Endothelial cell of umbilical vein (primary cell): Measurements from ENCODE around the gene SELENOH. TPM values are rescaled to one million over a fixed set of nuclear protein-coding genes. Genes with fewer than 3 reads are reported as not detected.
A peak's percentile ranks its signal among the peaks of the same experiment; 100 is the strongest.
"Not testable (repeated sequence)": the region's sequence is repeated elsewhere in the genome, so short reads cannot be mapped to it uniquely, and the experiment has no call there.

Experiments
- BruUV-seq: library from RNA; stranded (reverse); fragments of 400-500 nt; replicated peaks from 2 replicates; lab custom pipeline; 2021; lab: Mats Ljungman, UMichigan
- CTCF ChIA-PET: fragments of 300-600, 350-600 bp; sonication (Branson Sonifier 250); formaldehyde crosslinking; loops from one replicate; lab custom pipeline; 2021; ENCODE audit warnings: antibody characterized with exemption, inconsistent platforms; lab: Charles Lee
- POLR2A ChIA-PET: fragments of 300-600, 350-600 bp; sonication (Branson Sonifier 250); formaldehyde crosslinking; loops from one replicate; lab custom pipeline; 2021; ENCODE audit warnings: antibody characterized with exemption, inconsistent platforms; lab: Charles Lee
- DNase-seq: peaks from one replicate; pipeline ENCODE4 v3.0.0-alpha.2; 2011; ENCODE audit warnings: low read depth, low spot score
- FAIRE-seq: peaks from 2 replicates; lab custom pipeline; 2011; peaks lifted over from hg19 to GRCh38; lab: Jason Lieb, UNC
- H2AFZ ChIP-seq: 2 replicates; pipeline ENCODE4 v1.6.0; 2012; ENCODE audit warnings: low read depth, low read length, control low read depth, inconsistent platforms
- H3K27ac ChIP-seq: 2 replicates; pipeline ENCODE4 v1.5.1; 2011; ENCODE audit warnings: low read depth, mild to moderate bottlenecking, control low read depth, low read length, moderate library complexity; ENCODE audit not compliant: insufficient read depth
- H3K27me3 ChIP-seq, 2 experiments: 2 replicates each; pipeline versions ENCODE4 v1.6.0 to v1.6.1; 2011; ENCODE audit warnings: low read length in 2 of 2, mixed read lengths in 1 of 2; ENCODE audit not compliant: control insufficient read depth in 2 of 2, insufficient read depth in 2 of 2
- H3K36me3 ChIP-seq, 2 experiments: 2 replicates in 1 of 2; 3 replicates in 1 of 2; pipeline ENCODE4 v1.5.1; 2011; ENCODE audit warnings: low read length in 2 of 2, mild to moderate bottlenecking in 1 of 2, moderate library complexity in 1 of 2; ENCODE audit not compliant: control insufficient read depth in 2 of 2, insufficient read depth in 2 of 2; ENCODE audit errors: extremely low read depth in 1 of 2
- H3K4me1 ChIP-seq: 3 replicates; pipeline ENCODE4 v1.5.1; 2011; ENCODE audit warnings: mild to moderate bottlenecking, low read length; ENCODE audit not compliant: control insufficient read depth, insufficient read depth; ENCODE audit errors: extremely low read depth
- H3K4me2 ChIP-seq: 2 replicates; pipeline ENCODE4 v1.6.1; 2011; ENCODE audit warnings: low read length, control low read depth, mixed read lengths; ENCODE audit not compliant: insufficient read depth
- H3K4me3 ChIP-seq, 3 experiments: fragments of 200-600 bp in 1 of 3; sonication (generic), shearing (Covaris generic) in 1 of 3; replicated peaks in 1 of 3; 2 replicates each; pipeline ENCODE4 v1.5.1; 2011 to 2016; ENCODE audit warnings: control low read depth in 3 of 3, low read length in 3 of 3, mild to moderate bottlenecking in 2 of 3, inconsistent platforms in 1 of 3, low read depth in 1 of 3, moderate library complexity in 1 of 3; ENCODE audit not compliant: insufficient read depth in 1 of 3
- H3K79me2 ChIP-seq: 2 replicates; pipeline ENCODE4 v1.6.0; 2012; ENCODE audit warnings: low read length, inconsistent platforms; ENCODE audit not compliant: control insufficient read depth, insufficient read depth
- H3K9ac ChIP-seq: replicated peaks from 2 replicates; pipeline ENCODE3; 2011; ENCODE audit warnings: low read length, control low read depth; ENCODE audit not compliant: insufficient read depth; ENCODE audit errors: extremely low read depth
- H3K9me1 ChIP-seq: replicated peaks from 3 replicates; pipeline ENCODE4 v1.6.0; 2011; ENCODE audit warnings: mild to moderate bottlenecking, low read length; ENCODE audit not compliant: control insufficient read depth, insufficient read depth; ENCODE audit errors: extremely low read depth
- H3K9me3 ChIP-seq: replicated peaks from 2 replicates; pipeline ENCODE4 v1.5.1; 2012; ENCODE audit warnings: low read length, inconsistent platforms; ENCODE audit not compliant: control insufficient read depth, insufficient read depth
- H4K20me1 ChIP-seq: replicated peaks from 2 replicates; pipeline ENCODE3; 2011; ENCODE audit warnings: mild to moderate bottlenecking, low read length; ENCODE audit not compliant: control insufficient read depth, insufficient read depth; ENCODE audit errors: extremely low read depth
- EZH2 ChIP-seq: IDR thresholded peaks from 2 replicates; pipeline ENCODE4 v1.6.1; 2012; ENCODE audit warnings: borderline replicate concordance, low read depth, mild to moderate bottlenecking, moderate library complexity, low read length, inconsistent platforms; ENCODE audit not compliant: severe bottlenecking
- FOS ChIP-seq: IDR thresholded peaks from 2 replicates; pipeline ENCODE4 v1.6.1; 2011; ENCODE audit warnings: mild to moderate bottlenecking, low read length, moderate library complexity, borderline replicate concordance; ENCODE audit not compliant: insufficient read depth
- GATA2 ChIP-seq: IDR thresholded peaks from 2 replicates; pipeline ENCODE4 v1.7.0; 2011; ENCODE audit warnings: low read depth, mild to moderate bottlenecking, moderate library complexity, mixed read lengths, low read length; ENCODE audit not compliant: insufficient read length, insufficient read depth
- JUN ChIP-seq: IDR thresholded peaks from 2 replicates; pipeline ENCODE4 v1.6.1; 2011; ENCODE audit warnings: borderline replicate concordance, low read depth; ENCODE audit not compliant: insufficient read length, insufficient read depth
- MYC ChIP-seq: IDR thresholded peaks from one replicate; pipeline ENCODE4 v1.6.1; 2011; ENCODE audit warnings: mild to moderate bottlenecking, low read depth, low read length
- POLR2A ChIP-seq: IDR thresholded peaks from 2 replicates; pipeline ENCODE4 v1.6.1; 2012; ENCODE audit warnings: low read depth, mild to moderate bottlenecking, control low read depth, low read length
- POLR2AphosphoS5 ChIP-seq: IDR thresholded peaks from 2 replicates; pipeline ENCODE4 v1.6.1; 2012; ENCODE audit warnings: low read depth, mild to moderate bottlenecking, control low read depth, low read length, moderate library complexity; ENCODE audit not compliant: insufficient read depth
- dilution Hi-C: fragments of 300-500 bp; cut with MboI; formaldehyde crosslinking; loops from one replicate; pipeline ENCODE4 v1.15.0; 2019; ENCODE audit warnings: low sequenced_read_pairs; ENCODE audit not compliant: extremely low pct_ligation_motif_present
- intact Hi-C: fragments of 100-400 bp; cut with micrococcal nuclease; formaldehyde crosslinking; loops from one replicate; pipeline ENCODE4 v1.10.0; 2022
- polyA plus RNA-seq, 4 experiments: library from polyadenylated mRNA; depleted of rRNA in 3 of 4; stranded (reverse) in 3 of 4; unstranded in 1 of 4; fragments of >200 nt; gene quantifications; 2 replicates each; pipeline versions ENCODE4 v1.2.1 to v1.2.3, GENCODE V29; 2011 to 2012; ENCODE audit warnings: missing spikeins in 1 of 4
- total RNA-seq: library from RNA; stranded (reverse); gene quantifications from 2 replicates; pipeline ENCODE4 v1.2.3, GENCODE V29; 2021
- TF ChIP-seq, protein P1 (sequence below), 2 donors: IDR thresholded peaks; 1 replicate in 1 of 2; 2 replicates in 1 of 2; pipeline ENCODE4 v1.5.1; 2011; ENCODE audit warnings: low read length in 2 of 2, mild to moderate bottlenecking in 2 of 2, moderate library complexity in 2 of 2, control low read depth in 1 of 2, inconsistent platforms in 1 of 2, low read depth in 1 of 2; ENCODE audit not compliant: insufficient read depth in 1 of 2; ENCODE audit errors: extremely low read depth in 1 of 2
- TF ChIP-seq, protein P2 (sequence below): IDR thresholded peaks from 2 replicates; pipeline ENCODE4 v1.6.1; 2011; ENCODE audit not compliant: insufficient read depth, insufficient read length

The SELENOH gene
- total and polyA plus RNA-seq, 2 donors (not counting 3 experiments of a cell fraction or from before 2014, with no cell fraction given): 161 to 247 TPM

DNA sequence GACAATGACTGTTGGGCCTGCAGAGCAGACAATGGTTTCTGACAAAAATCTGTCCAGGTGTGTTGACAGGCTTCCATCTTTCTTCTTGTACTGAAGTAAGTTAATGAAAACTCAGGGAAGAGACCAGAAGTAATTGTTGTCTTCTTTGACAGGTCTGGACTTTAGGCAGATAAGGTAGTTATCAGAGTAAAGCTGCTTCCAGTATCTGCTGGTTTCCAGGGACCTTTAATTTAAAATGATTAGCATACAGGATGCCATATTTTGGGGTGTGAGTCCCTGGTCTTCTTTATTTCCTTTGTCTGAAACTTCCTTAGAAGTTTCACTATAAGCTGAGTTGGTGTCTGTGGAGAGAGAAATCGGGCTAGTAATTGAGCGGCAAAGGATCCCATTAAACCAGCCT is 27.5 kb upstream of the SELENOH start:
- dilution Hi-C loops: no loop called here
- no peaks in the 10 kb centered on the region for H3K36me3 ChIP-seq
- no peak for TF ChIP-seq POLR2AphosphoS5
- no peak for TF ChIP-seq POLR2A
- TF ChIP-seq MYC: no peak
- no peak for TF ChIP-seq JUN
- TF ChIP-seq EZH2: no peak
- TF ChIP-seq, protein P1, sequence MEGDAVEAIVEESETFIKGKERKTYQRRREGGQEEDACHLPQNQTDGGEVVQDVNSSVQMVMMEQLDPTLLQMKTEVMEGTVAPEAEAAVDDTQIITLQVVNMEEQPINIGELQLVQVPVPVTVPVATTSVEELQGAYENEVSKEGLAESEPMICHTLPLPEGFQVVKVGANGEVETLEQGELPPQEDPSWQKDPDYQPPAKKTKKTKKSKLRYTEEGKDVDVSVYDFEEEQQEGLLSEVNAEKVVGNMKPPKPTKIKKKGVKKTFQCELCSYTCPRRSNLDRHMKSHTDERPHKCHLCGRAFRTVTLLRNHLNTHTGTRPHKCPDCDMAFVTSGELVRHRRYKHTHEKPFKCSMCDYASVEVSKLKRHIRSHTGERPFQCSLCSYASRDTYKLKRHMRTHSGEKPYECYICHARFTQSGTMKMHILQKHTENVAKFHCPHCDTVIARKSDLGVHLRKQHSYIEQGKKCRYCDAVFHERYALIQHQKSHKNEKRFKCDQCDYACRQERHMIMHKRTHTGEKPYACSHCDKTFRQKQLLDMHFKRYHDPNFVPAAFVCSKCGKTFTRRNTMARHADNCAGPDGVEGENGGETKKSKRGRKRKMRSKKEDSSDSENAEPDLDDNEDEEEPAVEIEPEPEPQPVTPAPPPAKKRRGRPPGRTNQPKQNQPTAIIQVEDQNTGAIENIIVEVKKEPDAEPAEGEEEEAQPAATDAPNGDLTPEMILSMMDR (IDR thresholded peaks at IDR 0.05; ENCODE audit: extremely low read depth in 1 of 2, insufficient read depth in 1 of 2, low read depth in 1 of 2, low read length in 2 of 2): no peak
- no peak for TF ChIP-seq GATA2
- no peak for TF ChIP-seq FOS
- TF ChIP-seq, protein P2, sequence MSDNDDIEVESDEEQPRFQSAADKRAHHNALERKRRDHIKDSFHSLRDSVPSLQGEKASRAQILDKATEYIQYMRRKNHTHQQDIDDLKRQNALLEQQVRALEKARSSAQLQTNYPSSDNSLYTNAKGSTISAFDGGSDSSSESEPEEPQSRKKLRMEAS: no peak
- H3K4me3 ChIP-seq: peak overlapping the region in 1 of 3 experiments; percentile 78
- no peaks in the 10 kb centered on the region for H3K27me3 ChIP-seq
- POLR2A ChIA-PET: no interaction called here
- no peaks in the 10 kb centered on the region for H3K9me3 ChIP-seq
- H2AFZ ChIP-seq: no peak overlapping the region
- no peak for FAIRE-seq
- DNase-seq: no peak
- CTCF ChIA-PET: interaction anchor here (1.0 to 2.7 kb wide), 3 partner anchors 28 to 87 kb away, joined by 4 to 11 read pairs (median 5); partner anchors contain the start of gene SELENOH
- H3K79me2 ChIP-seq: peaks cover 46% of the 10 kb centered on the region
- BruUV-seq: no TSS peak
- H4K20me1 ChIP-seq: no peaks in the 10 kb centered on the region
- H3K9me1 ChIP-seq: no peaks in the 10 kb centered on the region
- intact Hi-C loops: loop anchor here (2.0 kb wide), 2 partner anchors 289 to 865 kb away; partner anchors contain the start of gene ZFP91
- H3K9ac ChIP-seq: no peak overlapping the region
- peak overlapping the region; percentile 26 for H3K4me2 ChIP-seq
- H3K4me1 ChIP-seq: peaks cover 18% of the 10 kb centered on the region
- no peak overlapping the region for H3K27ac ChIP-seq

DNA sequence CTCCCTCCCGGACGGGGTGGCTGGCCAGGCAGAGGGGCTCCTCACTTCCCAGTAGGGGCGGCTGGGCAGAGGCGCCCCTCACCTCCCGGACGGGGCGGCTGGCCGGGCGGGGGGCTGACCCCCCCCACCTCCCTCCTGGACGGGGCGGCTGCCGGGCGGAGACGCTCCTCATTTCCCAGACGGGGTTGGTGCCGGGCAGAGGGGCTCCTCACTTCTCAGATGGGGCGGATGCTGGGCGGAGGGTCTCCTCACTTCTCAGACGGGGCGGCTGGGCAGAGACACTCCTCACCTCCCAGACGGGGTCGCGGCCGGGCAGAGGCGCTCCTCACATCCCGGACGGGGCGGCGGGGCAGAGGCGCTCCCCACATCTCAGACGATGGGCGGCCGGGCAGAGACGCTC is 24.6 kb upstream of the SELENOH start:
- BruUV-seq, H4K20me1 ChIP-seq, dilution Hi-C loops, DNase-seq, H2AFZ ChIP-seq, intact Hi-C loops, CTCF ChIA-PET, H3K4me3 ChIP-seq, H3K9ac ChIP-seq, POLR2A ChIA-PET, H3K9me1 ChIP-seq, FAIRE-seq, H3K27me3 ChIP-seq, H3K4me2 ChIP-seq, H3K36me3 ChIP-seq, H3K9me3 ChIP-seq, H3K27ac ChIP-seq: not testable (repeated sequence)
- H3K79me2 ChIP-seq: peaks cover 50% of the 10 kb centered on the region
- H3K4me1 ChIP-seq: peaks cover 13% of the 10 kb centered on the region
